Esophagus squamous epithelium (tissue), 4 donors: ENCODE measurements around the gene NEK1.

Source experiments
- POLR2A ChIP-seq, 4 donors: fragments of 450-650 bp; IDR thresholded peaks; one replicate each; pipeline ENCODE4 v1.6.1; 2017; ENCODE audit warnings: antibody characterized with exemption in 4 of 4, mild to moderate bottlenecking in 4 of 4, moderate library complexity in 3 of 4
- TF ChIP-seq, protein P1 (sequence below), 6 experiments: fragments of 450-650 bp in 4 of 6; fragments of 200-600 bp in 2 of 6; sonication (generic) in 2 of 6; IDR thresholded peaks; one replicate each; pipeline ENCODE4 v1.5.1; 2016 to 2019; ENCODE audit warnings: antibody characterized with exemption in 6 of 6, mild to moderate bottlenecking in 4 of 6, moderate library complexity in 4 of 6

DNA sequence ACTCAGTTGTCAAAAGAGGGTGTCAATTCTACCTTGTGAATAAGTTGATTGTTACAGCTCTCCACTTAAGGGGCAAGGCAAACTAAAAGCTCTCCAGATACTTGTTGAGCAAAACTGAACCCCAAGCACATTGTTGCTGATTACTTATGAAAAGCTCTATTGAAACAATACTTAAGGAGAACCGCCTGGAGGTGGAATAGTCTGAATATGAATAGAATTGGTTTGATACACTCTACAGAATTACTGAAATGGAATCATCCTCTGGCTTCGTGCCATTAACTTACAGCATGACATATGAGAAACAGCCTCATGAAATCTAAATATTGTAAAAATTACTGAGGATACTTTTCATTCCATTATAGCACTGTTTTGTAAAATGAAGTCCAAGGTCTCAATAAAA, 214.6 kb downstream of the NEK1 start:
- TF ChIP-seq, protein P1, sequence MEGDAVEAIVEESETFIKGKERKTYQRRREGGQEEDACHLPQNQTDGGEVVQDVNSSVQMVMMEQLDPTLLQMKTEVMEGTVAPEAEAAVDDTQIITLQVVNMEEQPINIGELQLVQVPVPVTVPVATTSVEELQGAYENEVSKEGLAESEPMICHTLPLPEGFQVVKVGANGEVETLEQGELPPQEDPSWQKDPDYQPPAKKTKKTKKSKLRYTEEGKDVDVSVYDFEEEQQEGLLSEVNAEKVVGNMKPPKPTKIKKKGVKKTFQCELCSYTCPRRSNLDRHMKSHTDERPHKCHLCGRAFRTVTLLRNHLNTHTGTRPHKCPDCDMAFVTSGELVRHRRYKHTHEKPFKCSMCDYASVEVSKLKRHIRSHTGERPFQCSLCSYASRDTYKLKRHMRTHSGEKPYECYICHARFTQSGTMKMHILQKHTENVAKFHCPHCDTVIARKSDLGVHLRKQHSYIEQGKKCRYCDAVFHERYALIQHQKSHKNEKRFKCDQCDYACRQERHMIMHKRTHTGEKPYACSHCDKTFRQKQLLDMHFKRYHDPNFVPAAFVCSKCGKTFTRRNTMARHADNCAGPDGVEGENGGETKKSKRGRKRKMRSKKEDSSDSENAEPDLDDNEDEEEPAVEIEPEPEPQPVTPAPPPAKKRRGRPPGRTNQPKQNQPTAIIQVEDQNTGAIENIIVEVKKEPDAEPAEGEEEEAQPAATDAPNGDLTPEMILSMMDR (IDR thresholded peaks at IDR 0.05), result no peak
- no peak for TF ChIP-seq POLR2A (IDR thresholded peaks at IDR 0.05)
